ENCODE results near the gene EEF1AKMT2.

Gene EEF1AKMT2

GRCh38 chr10:124737221-124737620, 54.5 kb downstream of the EEF1AKMT2 start:
- no peak for DNase-seq (ENCODE audit: low spot score)

DNA sequence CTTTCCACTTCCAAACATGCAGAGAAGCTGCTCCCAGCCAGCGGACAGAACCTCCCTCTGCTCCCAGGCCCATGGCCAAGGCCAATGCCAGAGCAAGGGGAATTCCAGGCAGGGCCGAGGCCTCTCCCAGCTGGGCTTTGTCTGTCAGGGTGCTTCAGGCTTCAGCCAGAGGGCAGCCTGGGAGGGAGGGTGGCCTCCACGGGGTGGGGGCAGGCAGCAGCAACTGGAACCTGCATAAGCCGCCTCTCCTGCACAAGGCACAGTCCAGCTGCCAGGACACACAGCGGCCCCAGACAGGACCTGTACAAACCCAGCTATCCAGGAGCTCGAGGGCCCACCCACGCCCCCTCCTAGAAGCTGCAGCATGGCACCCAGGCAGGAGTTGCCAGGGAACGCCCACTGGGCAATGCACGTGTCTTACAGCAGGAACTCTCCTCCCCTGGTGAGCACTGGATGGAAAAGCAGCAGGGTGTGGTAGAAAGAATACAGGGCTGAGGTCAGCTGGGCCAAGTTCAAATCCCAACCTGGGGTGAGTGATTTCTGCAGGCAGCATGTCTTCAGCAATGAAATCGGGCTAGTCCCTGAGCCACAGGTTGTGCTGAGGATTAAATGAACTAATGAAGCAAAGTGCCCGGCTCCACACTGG, 55.1 kb downstream of the EEF1AKMT2 start:
- peak; percentile 41 for DNase-seq (ENCODE audit: low spot score)

DNA sequence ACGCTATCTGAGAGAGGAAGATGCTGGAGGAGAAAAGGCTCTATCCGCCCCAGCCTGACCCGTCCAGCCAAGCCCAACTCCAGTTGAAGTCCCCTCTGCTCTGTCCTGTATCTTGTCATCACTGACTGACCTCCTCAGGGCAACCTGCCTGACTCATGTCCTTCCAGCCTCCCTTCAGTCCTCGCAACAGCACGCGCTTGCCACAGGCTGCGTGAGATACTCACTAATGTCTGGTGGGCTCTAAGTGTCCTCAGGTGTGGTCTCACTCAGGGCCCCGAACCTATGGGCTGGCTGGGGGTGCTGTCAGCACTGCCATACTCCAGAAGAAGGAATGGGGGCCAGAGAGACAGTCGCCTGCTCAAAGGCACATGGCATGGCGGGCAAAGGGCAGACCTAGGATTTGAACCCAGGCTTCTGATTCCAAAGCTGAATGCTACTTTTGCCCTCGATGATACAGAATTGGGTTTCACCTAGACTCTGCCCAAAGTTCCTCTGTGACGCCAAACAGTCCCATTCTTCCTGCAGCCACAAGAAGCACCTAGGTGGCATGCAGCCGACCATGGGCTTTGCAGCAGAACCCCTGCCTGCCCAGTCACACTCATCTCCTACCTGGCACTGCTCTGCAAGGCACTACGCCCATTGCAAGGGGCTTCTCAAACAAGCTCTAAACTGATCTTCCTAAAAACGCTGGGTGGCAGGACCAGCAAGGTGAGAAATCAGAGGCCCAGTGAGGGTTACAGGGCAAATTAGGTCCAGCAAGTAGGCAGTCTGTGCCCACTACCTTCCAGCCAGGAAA, 56.0 kb downstream of the EEF1AKMT2 start:
- no peak for DNase-seq (ENCODE audit: low spot score)

DNA sequence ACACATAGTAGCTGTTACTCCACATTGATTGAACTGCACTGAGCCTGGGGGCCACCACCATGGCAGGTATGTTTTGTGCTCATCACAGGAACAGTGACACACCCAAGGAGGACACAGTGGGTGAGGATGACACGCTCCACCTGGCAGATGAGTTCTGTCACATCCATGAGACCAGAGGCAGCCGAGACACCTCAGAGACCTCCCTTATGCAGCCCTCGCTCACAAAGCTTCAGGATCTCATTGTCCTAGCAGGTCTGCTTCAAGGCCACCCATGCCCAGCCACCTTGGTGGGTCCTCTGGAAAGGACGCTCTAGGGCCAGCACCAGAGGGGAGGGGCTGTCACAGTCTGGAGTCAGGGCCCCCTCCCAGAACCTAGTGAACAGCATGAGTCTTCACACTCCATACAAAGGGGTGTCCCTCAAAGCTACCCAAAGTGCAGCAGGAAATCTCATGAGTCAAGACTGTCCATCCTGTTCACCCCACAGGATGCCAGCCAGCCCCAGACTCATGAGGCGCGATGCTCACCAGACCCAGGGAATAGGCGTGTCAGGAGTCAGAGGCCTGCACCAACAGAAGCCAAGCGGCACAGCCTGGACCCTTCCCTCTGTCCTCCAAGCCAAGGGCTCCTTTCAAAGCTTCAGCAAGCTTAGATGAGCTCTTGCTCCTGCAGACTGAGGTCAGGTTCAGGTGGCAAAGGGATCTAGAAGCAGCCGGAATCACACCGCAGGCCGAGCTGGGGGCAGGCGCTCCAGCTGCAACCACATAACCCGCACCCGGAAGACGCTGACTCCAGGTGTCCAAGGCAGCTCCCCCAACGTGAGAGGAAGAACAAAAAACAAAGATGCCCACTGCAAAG, 57.1 kb downstream of the EEF1AKMT2 start:
- DNase-seq (ENCODE audit: low spot score): no peak

DNA sequence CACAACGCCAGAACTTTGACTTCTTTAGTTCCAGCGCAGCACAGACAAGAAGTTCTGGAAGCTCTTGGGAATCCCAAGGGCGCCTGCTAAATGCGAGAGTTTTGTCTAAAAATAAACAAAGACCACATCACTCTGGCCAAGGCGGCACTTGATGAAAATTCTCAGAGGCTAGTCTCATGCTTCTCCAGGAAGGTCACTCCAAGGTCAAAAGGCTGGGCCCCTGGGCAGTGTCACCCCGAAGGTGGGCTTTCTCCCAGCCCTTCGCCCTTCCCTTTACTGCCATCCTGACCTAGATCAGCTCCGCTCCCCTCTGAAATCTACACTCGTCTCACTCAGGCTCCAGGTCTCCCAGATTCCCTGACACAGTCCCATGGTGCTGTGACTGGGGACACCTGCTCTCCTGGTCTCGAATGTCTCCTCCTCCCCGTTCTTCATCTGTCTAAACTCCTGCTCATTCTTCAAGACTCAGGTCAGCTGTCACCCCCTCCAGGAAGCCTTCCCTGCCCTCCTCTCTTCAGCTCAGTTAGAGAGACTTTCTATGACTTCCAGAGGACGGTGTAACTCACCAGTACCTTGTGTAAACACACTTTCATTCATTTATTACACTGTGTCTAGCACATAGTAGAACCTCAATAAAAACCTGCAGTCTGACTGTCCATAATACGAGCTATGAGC, 58.0 kb downstream of the EEF1AKMT2 start:
- no peak for DNase-seq (ENCODE audit: low spot score)

DNA sequence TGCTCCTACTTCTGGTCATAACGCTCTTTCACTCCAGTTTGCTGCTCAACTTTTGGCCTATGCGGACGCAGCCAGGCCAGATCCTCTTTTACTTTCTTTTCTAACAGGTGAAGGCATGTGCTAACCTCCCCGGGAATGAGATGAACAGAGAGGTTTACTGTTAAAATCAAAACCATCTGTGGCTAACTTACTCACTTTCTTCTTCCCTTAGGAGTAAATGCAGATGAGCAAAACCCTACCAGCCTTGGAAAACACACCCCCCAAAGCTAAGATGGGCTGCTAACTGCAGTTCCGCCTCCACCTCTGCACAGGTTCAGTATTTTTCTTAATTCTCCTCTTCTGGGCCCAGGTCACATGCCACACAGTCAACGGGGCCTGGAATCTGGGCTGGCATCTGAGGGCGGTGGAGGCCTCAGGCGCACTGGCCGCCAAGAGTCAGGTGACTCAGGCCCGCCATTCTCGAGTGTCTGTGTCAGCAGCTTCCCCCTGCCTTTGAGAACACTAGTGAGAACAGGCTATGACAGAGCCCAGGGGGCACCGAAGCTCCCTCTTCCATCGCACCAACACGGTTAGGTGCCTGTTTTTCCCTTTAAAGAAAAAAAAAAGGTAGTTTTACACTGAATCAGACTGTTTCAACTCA, 58.6 kb downstream of the EEF1AKMT2 start:
- DNase-seq (ENCODE audit: low spot score): no peak

DNA sequence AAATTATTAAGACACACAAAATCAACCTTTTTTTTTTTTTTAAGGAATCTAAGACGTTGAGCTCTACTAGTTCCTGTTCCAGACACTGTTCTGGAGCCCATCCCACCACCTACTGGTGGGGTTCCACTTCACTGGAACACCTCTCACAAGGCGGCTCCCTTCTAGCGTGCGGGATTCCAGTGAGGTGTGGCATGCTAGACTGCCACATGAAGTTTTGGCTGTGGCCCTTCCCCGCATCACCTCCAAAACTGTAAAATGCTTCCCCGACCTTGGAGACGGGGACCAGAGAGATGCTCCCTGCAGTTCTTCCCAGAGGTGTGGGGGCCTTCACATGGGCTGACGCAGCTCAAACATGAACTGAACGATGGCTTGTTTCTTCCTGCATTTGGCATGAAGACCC, 60.1 kb downstream of the EEF1AKMT2 start:
- DNase-seq (ENCODE audit: low spot score): peak; percentile 20

DNA sequence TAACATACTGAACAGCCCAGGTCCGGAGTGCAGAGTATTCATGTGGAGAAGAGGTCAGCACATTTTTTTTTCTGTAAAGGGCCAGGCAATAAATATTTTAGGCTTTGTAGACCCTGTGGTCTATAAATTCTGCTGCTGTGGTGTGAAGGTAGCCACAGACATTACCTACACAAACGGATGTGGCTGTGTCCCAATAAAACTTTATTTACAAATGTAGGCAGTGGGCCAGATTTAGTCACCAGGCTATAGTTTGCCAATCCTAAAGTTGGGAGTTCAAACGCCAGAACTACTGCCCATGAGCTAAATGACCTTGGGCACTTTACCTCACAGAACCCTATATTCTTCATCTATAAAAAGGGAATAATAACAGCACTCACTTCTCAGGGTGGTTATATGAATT, 60.9 kb downstream of the EEF1AKMT2 start:
- DNase-seq (ENCODE audit: low spot score): no peak

GRCh38 chr10:124728830-124729661, 62.6 kb downstream of the EEF1AKMT2 start:
- no peak for DNase-seq (ENCODE audit: low spot score)

DNA sequence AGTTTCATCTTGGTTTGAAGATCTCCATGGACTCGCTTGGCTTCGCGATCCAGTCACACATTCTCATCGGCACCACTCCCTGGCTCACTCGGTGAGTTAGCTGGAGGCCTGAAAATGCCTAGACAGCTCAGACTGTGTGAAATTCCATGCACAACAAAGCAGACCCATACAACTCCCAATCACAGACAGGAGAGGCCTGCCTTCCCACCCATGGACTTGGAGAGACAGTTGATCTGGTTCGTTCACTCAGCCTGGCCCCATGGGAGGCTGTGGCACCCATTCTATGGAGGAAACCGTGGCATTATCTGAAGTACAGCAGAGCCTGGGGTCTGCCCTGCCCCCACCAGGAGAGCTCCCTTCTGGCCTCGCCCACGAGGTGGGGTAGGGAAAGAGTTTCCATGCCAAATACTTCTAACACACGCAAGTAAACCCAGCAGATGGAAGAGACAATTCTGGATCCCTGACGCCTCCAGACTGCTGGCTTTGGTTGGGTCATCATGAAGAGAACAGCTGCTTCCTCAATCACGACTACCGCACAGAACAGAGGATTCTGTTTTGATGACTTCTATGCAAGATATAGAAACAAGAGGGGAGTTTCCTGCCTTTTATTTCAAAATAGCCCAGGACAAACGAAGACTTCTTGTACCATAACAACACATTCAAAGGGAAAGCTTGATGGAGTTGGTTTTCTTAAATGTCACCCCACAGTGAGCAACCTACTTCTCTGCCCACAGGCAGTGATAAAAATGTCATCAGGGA, 63.4 kb downstream of the EEF1AKMT2 start:
- DNase-seq (ENCODE audit: low spot score): no peak

DNA sequence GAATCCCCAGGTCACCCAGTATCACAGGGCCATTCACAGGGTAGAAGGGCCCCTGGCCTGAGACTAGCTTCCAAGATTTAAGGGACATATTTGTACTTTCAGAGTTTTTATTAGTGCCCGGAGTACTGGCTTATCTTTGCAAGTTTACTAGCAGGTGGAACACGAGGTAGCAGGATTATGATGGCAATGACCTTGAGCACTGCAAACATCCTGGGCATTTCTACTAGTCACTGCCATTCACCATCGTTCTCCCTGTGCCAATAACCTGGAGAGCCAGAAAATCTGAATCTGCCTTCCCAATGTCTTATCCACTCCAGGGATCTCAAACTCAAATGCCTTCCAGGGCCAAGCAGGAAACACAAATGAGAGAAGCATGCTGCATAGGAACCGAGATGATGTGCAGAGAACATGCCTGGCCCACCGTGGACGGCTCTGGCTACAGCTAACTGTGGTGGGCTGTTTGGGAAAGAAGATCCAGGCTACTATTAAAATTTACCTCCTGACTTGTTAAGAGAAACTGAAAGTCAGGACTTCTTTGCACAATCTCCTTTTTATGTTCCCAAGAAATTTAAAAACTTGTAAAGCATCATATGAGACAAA, 64.2 kb downstream of the EEF1AKMT2 start:
- no peak for DNase-seq (ENCODE audit: low spot score)

DNA sequence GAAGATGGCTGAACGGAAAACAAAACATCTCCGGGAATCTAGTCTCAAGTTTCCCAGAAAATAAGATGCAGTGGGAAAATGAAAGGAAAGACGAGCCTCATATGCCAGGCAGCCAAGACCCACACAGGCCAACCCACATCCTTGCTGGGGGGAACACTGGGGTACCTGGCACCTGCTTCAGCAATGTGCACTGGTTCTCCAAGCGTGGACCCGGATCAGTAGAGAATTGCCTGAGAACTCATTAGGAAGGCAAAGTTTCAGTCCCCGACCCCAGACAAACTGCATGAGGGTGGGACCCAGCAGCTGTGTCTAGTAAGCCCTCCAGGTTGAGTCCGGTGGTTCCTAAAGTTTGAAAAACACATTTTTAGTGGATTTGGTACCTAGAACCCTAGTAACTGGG, 65.9 kb downstream of the EEF1AKMT2 start:
- no peak for DNase-seq (ENCODE audit: low spot score)

GRCh38 chr10:124725171-124725631, 66.5 kb downstream of the EEF1AKMT2 start:
- DNase-seq (ENCODE audit: low spot score): no peak

- no peak for DNase-seq (ENCODE audit: low spot score)
Measured at GRCh38 chr10:124724279-124725027, 67.2 kb downstream of the EEF1AKMT2 start.

DNA sequence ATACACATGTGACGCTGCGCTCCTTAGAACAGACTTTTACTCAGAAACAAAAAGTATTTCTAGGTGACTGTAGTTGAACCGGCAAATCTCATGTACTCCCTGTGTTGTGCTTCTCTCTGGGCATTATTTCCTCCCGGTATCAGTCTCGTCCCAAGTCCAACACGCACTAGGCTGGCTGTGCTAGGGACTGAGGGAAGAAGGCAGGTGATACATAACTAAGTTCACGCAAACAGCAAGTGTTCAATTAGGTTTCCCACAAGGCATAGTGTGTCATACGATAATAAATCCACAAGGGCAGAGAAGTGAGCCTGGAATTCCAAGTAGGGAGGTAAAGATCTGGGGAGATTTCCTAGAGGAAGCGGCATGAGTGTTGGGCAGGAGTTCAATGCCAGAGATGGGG, 67.9 kb downstream of the EEF1AKMT2 start:
- no peak for DNase-seq (ENCODE audit: low spot score)

DNA sequence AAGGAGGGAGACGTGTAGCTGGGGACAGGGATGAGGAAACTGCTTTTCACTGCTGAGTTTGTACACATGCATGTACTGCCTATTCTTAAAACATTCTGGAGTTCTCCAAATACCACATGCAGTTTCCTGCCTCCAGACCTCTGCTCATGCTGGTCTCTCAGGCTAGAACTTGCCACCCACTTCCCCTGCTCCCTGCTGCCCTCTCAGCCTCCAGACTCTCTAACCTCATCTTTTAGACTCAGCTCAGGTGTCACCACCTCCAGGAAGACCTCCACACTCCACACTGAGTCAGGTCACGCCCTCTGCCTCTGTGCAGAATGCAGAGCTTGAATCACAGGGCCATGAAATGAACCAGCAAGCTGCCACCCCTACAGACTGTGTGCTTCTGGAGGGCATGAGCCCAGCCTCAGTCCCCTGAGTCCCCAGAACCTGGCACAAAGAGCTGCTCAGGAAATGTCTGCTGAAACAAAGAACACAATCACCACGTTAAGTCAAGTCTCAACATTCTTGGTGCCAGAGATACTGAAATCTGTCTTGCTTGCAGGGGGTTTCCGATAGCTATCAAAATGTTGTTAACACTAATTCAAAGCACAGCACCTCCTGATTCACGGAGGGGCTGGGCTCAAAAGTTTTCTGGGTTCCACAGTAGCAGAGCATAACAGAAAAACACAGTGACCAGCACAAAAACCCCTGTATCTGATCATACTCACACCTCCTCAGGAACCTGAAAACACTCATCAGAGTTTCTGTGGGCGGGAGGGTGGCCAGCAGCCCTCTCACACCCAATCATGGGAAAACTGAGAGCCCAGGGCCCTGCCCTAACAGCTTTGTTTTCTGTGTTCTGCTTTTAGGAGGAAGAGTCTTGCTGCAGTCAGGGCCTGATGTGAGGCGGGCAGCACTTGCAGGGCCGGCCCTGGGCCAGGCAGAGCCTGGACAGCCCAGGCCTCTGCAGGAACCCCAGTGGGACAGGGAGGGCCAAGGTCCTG, 68.6 kb downstream of the EEF1AKMT2 start:
- no peak for DNase-seq (ENCODE audit: low spot score)

DNA sequence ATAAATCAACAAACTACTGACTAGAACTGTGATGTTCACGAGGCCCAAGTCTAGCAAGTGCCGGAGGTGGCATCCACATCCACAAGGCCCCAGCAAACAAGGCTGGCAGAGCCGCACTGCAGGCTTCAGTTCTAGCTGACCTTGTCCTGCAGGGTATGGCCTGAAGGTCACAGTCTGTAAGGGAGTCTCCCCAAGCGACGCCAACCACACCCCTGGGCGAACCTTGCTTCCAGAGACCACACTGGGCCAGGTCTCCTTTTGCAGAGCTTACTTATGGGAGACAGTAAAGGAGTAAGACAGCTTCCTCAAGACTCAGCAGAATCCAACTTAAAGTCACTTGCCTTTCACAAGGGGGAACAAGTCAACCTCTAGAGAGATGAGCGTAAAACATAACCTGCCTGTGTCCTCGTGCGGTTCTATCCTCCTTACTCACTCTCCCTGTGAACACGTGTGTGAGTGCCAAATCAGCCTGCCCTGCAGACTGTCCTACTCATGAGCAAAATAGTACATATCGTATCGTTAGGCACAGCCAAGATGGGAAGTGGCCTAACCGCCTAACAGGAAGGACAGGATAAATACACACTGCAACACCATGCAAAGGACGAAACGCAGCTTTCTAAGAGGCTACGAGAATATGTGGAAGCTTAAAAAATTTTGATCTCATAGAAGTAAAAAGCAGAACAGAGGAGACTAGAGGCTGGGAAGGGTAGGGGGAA, 70.2 kb downstream of the EEF1AKMT2 start:
- DNase-seq (ENCODE audit: low spot score): no peak

All from ecto neural progenitor cell (in vitro differentiated cells).